CD14-positive monocyte (primary cell): Measurements from ENCODE around the gene NCBP1. TPM values are rescaled to one million over a fixed set of nuclear protein-coding genes. Genes with fewer than 3 reads are reported as not detected.
A peak's percentile ranks its signal among the peaks of the same experiment; 100 is the strongest.

ENCODE experiments used
- DNase-seq, 3 donors: peaks; one replicate each; pipeline ENCODE4 v3.0.0-alpha.2; 2011 to 2022
- H2AFZ ChIP-seq: 2 replicates; pipeline ENCODE4 v1.6.0; 2012; ENCODE audit warnings: mild to moderate bottlenecking, low read depth, low read length, inconsistent platforms; ENCODE audit not compliant: insufficient read depth, poor library complexity, severe bottlenecking
- H3K27ac ChIP-seq, 2 donors: 1 replicate in 1 of 2; 2 replicates in 1 of 2; pipeline ENCODE4 v1.5.1; 2012 to 2013; ENCODE audit warnings: low read length in 2 of 2, control low read depth in 1 of 2, inconsistent platforms in 1 of 2, low read depth in 1 of 2, mild to moderate bottlenecking in 1 of 2
- H3K27me3 ChIP-seq, 2 donors: one replicate each; pipeline versions ENCODE4 v1.6.0 to v1.6.1; 2011 to 2013; ENCODE audit warnings: low read length in 2 of 2; ENCODE audit not compliant: control insufficient read depth in 2 of 2, insufficient read depth in 2 of 2
- H3K36me3 ChIP-seq, 2 donors: replicated peaks in 1 of 2; 1 replicate in 1 of 2; 2 replicates in 1 of 2; pipeline versions ENCODE4 v1.5.1 to v1.6.1; 2012 to 2013; ENCODE audit warnings: low read length in 2 of 2, control low read depth in 1 of 2, inconsistent platforms in 1 of 2, mild to moderate bottlenecking in 1 of 2; ENCODE audit not compliant: insufficient read depth in 2 of 2, control insufficient read depth in 1 of 2
- H3K4me1 ChIP-seq, 2 donors: 1 replicate in 1 of 2; 2 replicates in 1 of 2; pipeline versions ENCODE4 v1.5.1 to v1.6.1; 2012 to 2013; ENCODE audit warnings: low read length in 2 of 2, control low read depth in 1 of 2, inconsistent platforms in 1 of 2, mild to moderate bottlenecking in 1 of 2, moderate library complexity in 1 of 2; ENCODE audit not compliant: insufficient read depth in 2 of 2, control insufficient read depth in 1 of 2
- H3K4me2 ChIP-seq: replicated peaks from 2 replicates; pipeline ENCODE3; 2012; ENCODE audit warnings: low read length, moderate library complexity, mild to moderate bottlenecking; ENCODE audit not compliant: poor library complexity, severe bottlenecking; ENCODE audit errors: extremely low read depth
- H3K4me3 ChIP-seq, 3 experiments: fragments of 200-600 bp in 1 of 3; sonication (generic) in 1 of 3; replicated peaks in 1 of 3; 1 replicate in 2 of 3; 2 replicates in 1 of 3; pipeline ENCODE4 v1.5.1; 2011 to 2013; ENCODE audit warnings: low read length in 3 of 3, mild to moderate bottlenecking in 3 of 3, control low read depth in 2 of 3, low read depth in 2 of 3, inconsistent platforms in 1 of 3, moderate library complexity in 1 of 3
- H3K79me2 ChIP-seq: 2 replicates; pipeline ENCODE4 v1.6.0; 2012; ENCODE audit warnings: mild to moderate bottlenecking, control low read depth, inconsistent platforms, low read length, moderate library complexity; ENCODE audit not compliant: insufficient read depth
- H3K9ac ChIP-seq: 2 replicates; pipeline ENCODE4 v1.6.0; 2017; ENCODE audit warnings: low read length, mild to moderate bottlenecking; ENCODE audit not compliant: insufficient read depth, poor library complexity, severe bottlenecking
- H3K9me3 ChIP-seq, 2 donors: replicated peaks in 1 of 2; 1 replicate in 1 of 2; 2 replicates in 1 of 2; pipeline versions ENCODE4 v1.5.1 to v1.6.1; 2012 to 2013; ENCODE audit warnings: low read length in 2 of 2, control low read depth in 1 of 2; ENCODE audit not compliant: control insufficient read depth in 1 of 2, insufficient read depth in 1 of 2
- H4K20me1 ChIP-seq: 2 replicates; pipeline ENCODE4 v1.6.0; 2012; ENCODE audit warnings: mild to moderate bottlenecking, low read length, control low read depth, moderate library complexity; ENCODE audit not compliant: insufficient read depth
- H3K27ac Mint-ChIP-seq, 7 donors: one replicate each; pipeline ENCODE4 v1.8.0; 2020; ENCODE audit warnings: mild to moderate bottlenecking in 7 of 7, mixed read lengths in 7 of 7, moderate library complexity in 6 of 7, inconsistent platforms in 2 of 7
- H3K27me3 Mint-ChIP-seq, 3 donors: one replicate each; pipeline ENCODE4 v1.8.0; 2021 to 2022; ENCODE audit warnings: low read depth in 3 of 3, mild to moderate bottlenecking in 3 of 3, mixed read lengths in 3 of 3, moderate library complexity in 3 of 3, inconsistent platforms in 1 of 3
- H3K36me3 Mint-ChIP-seq, 2 donors: one replicate each; pipeline ENCODE4 v1.8.0; 2020; ENCODE audit warnings: mixed read lengths in 2 of 2, inconsistent platforms in 1 of 2, mild to moderate bottlenecking in 1 of 2
- H3K4me1 Mint-ChIP-seq: one replicate; pipeline ENCODE4 v1.8.0; 2020; ENCODE audit warnings: mild to moderate bottlenecking, mixed read lengths
- H3K4me3 Mint-ChIP-seq, 2 donors: one replicate each; pipeline ENCODE4 v1.8.0; 2020; ENCODE audit warnings: mild to moderate bottlenecking in 2 of 2, mixed read lengths in 2 of 2, moderate library complexity in 1 of 2
- H3K9me3 Mint-ChIP-seq, 7 donors: one replicate each; pipeline ENCODE4 v1.8.0; 2020 to 2022; ENCODE audit warnings: mixed read lengths in 7 of 7, mild to moderate bottlenecking in 6 of 7, moderate library complexity in 6 of 7, inconsistent platforms in 2 of 7
- whole genome bisulfite sequencing: methylation state at CpG from one replicate; pipeline ENCODE4 v1.1.5; 2013; ENCODE audit warnings: missing lambda C conversion rate; ENCODE audit not compliant: insufficient coverage; 5-methylcytosine and 5-hydroxymethylcytosine counted together
- intact Hi-C, 2 donors: fragments of 100-400 bp; cut with micrococcal nuclease; formaldehyde crosslinking; loops; one replicate each; pipeline versions ENCODE4 v1.15.0 to v1.15.1; 2023
- polyA plus RNA-seq, 3 donors: library from polyadenylated mRNA; depleted of rRNA in 1 of 3; unstranded in 2 of 3; stranded (reverse) in 1 of 3; fragments of 300-500 nt in 2 of 3; fragments of >200 nt in 1 of 3; fragmentation: Illumina TruSeq in 2 of 3; gene quantifications; 1 replicate in 2 of 3; 2 replicates in 1 of 3; pipeline ENCODE4 v1.2.3, GENCODE V29; 2012 to 2021
- TF ChIP-seq, protein P1 (sequence below): fragments of 200-600 bp; IDR thresholded peaks from one replicate; pipeline ENCODE4 v1.8.0; 2022; ENCODE audit warnings: antibody characterized with exemption, mild to moderate bottlenecking

Gene NCBP1
- polyA plus RNA-seq, 3 donors, result 8.9 to 15.8 (median 11.1) TPM

DNA sequence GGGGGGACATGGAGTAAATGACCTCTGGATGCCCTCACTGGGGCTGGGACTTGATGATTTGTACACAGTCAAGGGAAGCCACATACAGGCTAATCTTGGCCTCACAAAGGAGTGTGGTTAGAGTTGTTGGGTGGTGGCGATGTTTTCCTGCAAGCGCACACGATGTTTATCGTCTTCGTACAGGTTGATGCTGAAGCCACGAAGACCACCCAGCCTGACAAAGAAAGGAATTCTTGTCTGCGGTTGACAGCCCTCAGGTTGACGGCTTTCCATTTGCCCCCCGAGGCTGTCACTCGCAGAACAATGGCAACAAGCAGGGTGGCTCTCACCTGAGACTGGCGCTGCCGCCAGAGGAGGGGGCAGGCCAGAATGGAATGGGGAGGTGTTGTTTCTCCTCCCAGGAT lies 77.6 kb downstream of the NCBP1 start:
- DNase-seq, result no peak
- no peak overlapping the region for H3K27ac Mint-ChIP-seq
- TF ChIP-seq, protein P1, sequence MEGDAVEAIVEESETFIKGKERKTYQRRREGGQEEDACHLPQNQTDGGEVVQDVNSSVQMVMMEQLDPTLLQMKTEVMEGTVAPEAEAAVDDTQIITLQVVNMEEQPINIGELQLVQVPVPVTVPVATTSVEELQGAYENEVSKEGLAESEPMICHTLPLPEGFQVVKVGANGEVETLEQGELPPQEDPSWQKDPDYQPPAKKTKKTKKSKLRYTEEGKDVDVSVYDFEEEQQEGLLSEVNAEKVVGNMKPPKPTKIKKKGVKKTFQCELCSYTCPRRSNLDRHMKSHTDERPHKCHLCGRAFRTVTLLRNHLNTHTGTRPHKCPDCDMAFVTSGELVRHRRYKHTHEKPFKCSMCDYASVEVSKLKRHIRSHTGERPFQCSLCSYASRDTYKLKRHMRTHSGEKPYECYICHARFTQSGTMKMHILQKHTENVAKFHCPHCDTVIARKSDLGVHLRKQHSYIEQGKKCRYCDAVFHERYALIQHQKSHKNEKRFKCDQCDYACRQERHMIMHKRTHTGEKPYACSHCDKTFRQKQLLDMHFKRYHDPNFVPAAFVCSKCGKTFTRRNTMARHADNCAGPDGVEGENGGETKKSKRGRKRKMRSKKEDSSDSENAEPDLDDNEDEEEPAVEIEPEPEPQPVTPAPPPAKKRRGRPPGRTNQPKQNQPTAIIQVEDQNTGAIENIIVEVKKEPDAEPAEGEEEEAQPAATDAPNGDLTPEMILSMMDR, result no peak
- no peak overlapping the region for H3K27ac ChIP-seq
- H3K4me2 ChIP-seq, result no peak overlapping the region
- H4K20me1 ChIP-seq, result no peaks in the 10 kb centered on the region
- peaks cover 0 to 1% (median 0%) of the 10 kb centered on the region in 7 donors for H3K9me3 Mint-ChIP-seq
- H3K4me3 ChIP-seq, result no peak overlapping the region
- no peaks in the 10 kb centered on the region for H3K9me3 ChIP-seq
- peaks cover 22 to 40% of the 10 kb centered on the region in 2 donors for H3K27me3 ChIP-seq
- H3K4me1 Mint-ChIP-seq, result peaks cover 7% of the 10 kb centered on the region
- peaks cover 21 to 51% (median 34%) of the 10 kb centered on the region in 3 donors for H3K27me3 Mint-ChIP-seq
- peaks cover 0 to 4% of the 10 kb centered on the region in 2 donors for H3K4me1 ChIP-seq
- H3K36me3 Mint-ChIP-seq, result no peaks in the 10 kb centered on the region
- 6% methylated on average over 12 of the region's 12 CpGs for WGBS
- peak overlapping the region; percentile 30 for H2AFZ ChIP-seq
- peak overlapping the region in 1 of 2 donors; percentile 68 for H3K4me3 Mint-ChIP-seq
- H3K36me3 ChIP-seq, result no peaks in the 10 kb centered on the region
- H3K9ac ChIP-seq, result no peak overlapping the region
- intact Hi-C loops, result loop anchor here (10.0 kb wide), 2 partner anchors 194 to 324 kb away; no protein-coding TSS in a partner anchor
- H3K79me2 ChIP-seq, result no peaks in the 10 kb centered on the region

DNA sequence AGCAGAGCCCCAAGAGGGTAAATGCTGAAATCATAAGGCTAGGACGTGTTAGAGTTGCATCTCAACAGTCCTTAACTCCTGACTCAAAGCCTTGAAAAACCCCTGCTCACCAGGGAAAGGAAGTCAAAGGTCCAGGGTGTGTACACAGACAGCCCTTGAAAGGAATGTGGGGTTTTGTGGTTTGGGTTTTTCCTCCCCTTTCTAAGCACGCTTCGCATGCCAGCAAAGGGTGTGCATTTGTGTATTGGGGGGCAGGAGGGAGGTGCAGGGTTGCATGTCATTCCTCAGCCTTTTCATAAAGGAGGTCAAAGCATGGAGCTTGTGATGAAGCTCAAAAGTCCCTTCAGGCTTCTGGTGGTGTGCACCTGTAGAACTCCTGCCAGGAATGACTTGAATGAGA lies 80.8 kb downstream of the NCBP1 start:
- no peaks in the 10 kb centered on the region for H3K9me3 ChIP-seq
- Mint-ChIP-seq H3K9me3 (peaks cover 0 to 1% (median 0%) of the 10 kb centered on the region in 7 donors), H3K27me3 (peaks cover 22 to 41% (median 33%) of the 10 kb centered on the region in 3 donors), H3K4me3 (no peak overlapping the region), H3K36me3 (no peaks in the 10 kb centered on the region), H3K27ac (no peak overlapping the region), H3K4me1 (peaks cover 7% of the 10 kb centered on the region)
- no peaks in the 10 kb centered on the region for H4K20me1 ChIP-seq
- H3K4me3 ChIP-seq, result no peak overlapping the region
- peaks cover 0 to 4% of the 10 kb centered on the region in 2 donors for H3K4me1 ChIP-seq
- no peaks in the 10 kb centered on the region for H3K36me3 ChIP-seq
- no peak overlapping the region for H3K9ac ChIP-seq
- intact Hi-C loops, result loop anchor here (10.0 kb wide), 2 partner anchors 190 to 320 kb away; no protein-coding TSS in a partner anchor
- no CpG with 5 or more reads among the region's 3 CpGs for WGBS
- peak in 1 of 3 donors; percentile 29 for DNase-seq
- peaks cover 8 to 25% of the 10 kb centered on the region in 2 donors for H3K27me3 ChIP-seq
- no peak overlapping the region for H2AFZ ChIP-seq
- no peaks in the 10 kb centered on the region for H3K79me2 ChIP-seq
- TF ChIP-seq, protein P1, result no peak
- no peak overlapping the region for H3K27ac ChIP-seq
- no peak overlapping the region for H3K4me2 ChIP-seq
